Measurements from ENCODE around the gene ERCC8.
"Not testable (repeated sequence)": the region's sequence is repeated elsewhere in the genome, so short reads cannot be mapped to it uniquely, and the experiment has no call there.

The ERCC8 gene

DNA sequence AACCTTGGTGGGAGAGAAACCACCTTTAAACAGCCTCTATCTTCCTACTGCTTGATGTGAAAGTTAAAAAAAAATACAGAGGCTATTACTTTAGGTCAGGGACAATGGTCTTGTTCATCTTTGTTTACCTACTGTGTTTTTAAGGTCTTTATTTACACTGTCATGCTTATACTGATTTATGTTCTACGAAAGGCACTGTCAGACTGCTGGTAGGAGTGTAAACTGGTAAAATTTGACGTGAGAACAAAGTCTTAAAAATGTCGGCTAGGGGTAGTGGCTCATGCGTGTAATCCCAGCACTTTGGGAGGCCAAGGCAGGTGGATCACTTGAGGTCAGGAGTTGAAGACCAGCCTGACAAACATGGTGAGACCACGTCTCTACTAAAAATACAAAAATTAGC is 58.7 kb downstream of the ERCC8 start:
- Histone ChIP-seq H3K4me2 (ENCODE audit: insufficient read depth, low read length) (no peak overlapping the region), H3K79me2 (ENCODE audit: insufficient read depth, low read length) (no peaks in the 10 kb centered on the region), H4K20me1 (ENCODE audit: insufficient read depth, low read length) (no peaks in the 10 kb centered on the region), H3K36me3 (ENCODE audit: insufficient read depth, low read length) (no peaks in the 10 kb centered on the region; the same call in 1 of the 2 replicates), H3K4me1 (ENCODE audit: insufficient read depth, low read length) (no peaks in the 10 kb centered on the region), H3K9ac (ENCODE audit: low read depth, low read length) (no peak overlapping the region), H3K27ac (ENCODE audit: low read length) (no peak overlapping the region), H2AFZ (ENCODE audit: low read depth, low read length) (no peak overlapping the region), H3K4me3 (ENCODE audit: low read depth in 1 of 2, low read length in 2 of 2) (no peak overlapping the region), H3K27me3 (ENCODE audit: insufficient read depth, low read length, poor library complexity) (no peaks in the 10 kb centered on the region), H3K9me3 (ENCODE audit: insufficient read depth, low read length, severe bottlenecking) (no peaks in the 10 kb centered on the region)
- DNase-seq (no peak), ATAC-seq (ENCODE audit: insufficient read depth, low read depth) (no peak)
- TF ChIP-seq, protein P1, sequence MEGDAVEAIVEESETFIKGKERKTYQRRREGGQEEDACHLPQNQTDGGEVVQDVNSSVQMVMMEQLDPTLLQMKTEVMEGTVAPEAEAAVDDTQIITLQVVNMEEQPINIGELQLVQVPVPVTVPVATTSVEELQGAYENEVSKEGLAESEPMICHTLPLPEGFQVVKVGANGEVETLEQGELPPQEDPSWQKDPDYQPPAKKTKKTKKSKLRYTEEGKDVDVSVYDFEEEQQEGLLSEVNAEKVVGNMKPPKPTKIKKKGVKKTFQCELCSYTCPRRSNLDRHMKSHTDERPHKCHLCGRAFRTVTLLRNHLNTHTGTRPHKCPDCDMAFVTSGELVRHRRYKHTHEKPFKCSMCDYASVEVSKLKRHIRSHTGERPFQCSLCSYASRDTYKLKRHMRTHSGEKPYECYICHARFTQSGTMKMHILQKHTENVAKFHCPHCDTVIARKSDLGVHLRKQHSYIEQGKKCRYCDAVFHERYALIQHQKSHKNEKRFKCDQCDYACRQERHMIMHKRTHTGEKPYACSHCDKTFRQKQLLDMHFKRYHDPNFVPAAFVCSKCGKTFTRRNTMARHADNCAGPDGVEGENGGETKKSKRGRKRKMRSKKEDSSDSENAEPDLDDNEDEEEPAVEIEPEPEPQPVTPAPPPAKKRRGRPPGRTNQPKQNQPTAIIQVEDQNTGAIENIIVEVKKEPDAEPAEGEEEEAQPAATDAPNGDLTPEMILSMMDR (IDR thresholded peaks at IDR 0.05; ENCODE audit: borderline replicate concordance, extremely low read depth, low read length, poor library complexity, severe bottlenecking), result no peak
- no peak for TF ChIP-seq EZH2 (IDR thresholded peaks at IDR 0.05; ENCODE audit: borderline replicate concordance, low read depth, low read length, severe bottlenecking)

DNA sequence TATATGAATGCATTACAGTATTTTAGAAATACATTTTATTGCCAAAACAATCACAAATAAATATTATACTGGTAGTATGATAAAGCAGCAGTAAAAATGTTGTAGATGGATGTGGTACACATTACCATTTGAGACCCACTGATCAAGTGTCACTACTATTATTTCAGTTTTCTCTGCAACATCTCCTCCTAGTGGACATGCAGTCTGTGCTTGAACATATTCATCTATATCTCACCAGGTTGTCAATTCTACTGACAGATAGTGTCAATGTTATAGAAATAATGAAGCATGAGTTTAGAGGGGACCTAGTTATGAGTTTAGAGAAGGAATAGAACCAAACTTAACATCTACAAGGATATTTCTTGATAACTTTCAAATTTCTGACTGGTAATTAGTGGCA is 61.6 kb downstream of the ERCC8 start:
- Histone ChIP-seq H3K79me2 (ENCODE audit: insufficient read depth, low read length) (no peaks in the 10 kb centered on the region), H3K4me1 (ENCODE audit: insufficient read depth, low read length) (no peaks in the 10 kb centered on the region), H3K36me3 (ENCODE audit: insufficient read depth, low read length) (no peaks in the 10 kb centered on the region; the same call in 1 of the 2 replicates), H3K9me3 (ENCODE audit: insufficient read depth, low read length, severe bottlenecking) (no peaks in the 10 kb centered on the region), H3K9ac (ENCODE audit: low read depth, low read length) (no peak overlapping the region), H3K4me2 (ENCODE audit: insufficient read depth, low read length) (no peak overlapping the region), H3K27me3 (ENCODE audit: insufficient read depth, low read length, poor library complexity) (no peaks in the 10 kb centered on the region), H3K27ac (ENCODE audit: low read length) (no peak overlapping the region), H3K4me3 (ENCODE audit: low read depth in 1 of 2, low read length in 2 of 2) (no peak overlapping the region), H4K20me1 (ENCODE audit: insufficient read depth, low read length) (no peaks in the 10 kb centered on the region), H2AFZ (ENCODE audit: low read depth, low read length) (no peak overlapping the region)
- DNase-seq (no peak), ATAC-seq (ENCODE audit: insufficient read depth, low read depth) (no peak)
- TF ChIP-seq, protein P1 (IDR thresholded peaks at IDR 0.05; ENCODE audit: borderline replicate concordance, extremely low read depth, low read length, poor library complexity, severe bottlenecking), result peak; percentile 29
- no peak for TF ChIP-seq EZH2 (IDR thresholded peaks at IDR 0.05; ENCODE audit: borderline replicate concordance, low read depth, low read length, severe bottlenecking)

GRCh38 chr5:60872892-60873291 is 72.0 kb downstream of the ERCC8 start:
- Histone ChIP-seq H3K27ac (ENCODE audit: low read length) (no peak overlapping the region), H3K4me1 (ENCODE audit: insufficient read depth, low read length) (no peaks in the 10 kb centered on the region), H4K20me1 (ENCODE audit: insufficient read depth, low read length) (no peaks in the 10 kb centered on the region), H3K9ac (ENCODE audit: low read depth, low read length) (no peak overlapping the region), H3K4me2 (ENCODE audit: insufficient read depth, low read length) (no peak overlapping the region), H2AFZ (ENCODE audit: low read depth, low read length) (no peak overlapping the region), H3K79me2 (ENCODE audit: insufficient read depth, low read length) (no peaks in the 10 kb centered on the region), H3K36me3 (ENCODE audit: insufficient read depth, low read length) (no peaks in the 10 kb centered on the region), H3K27me3 (ENCODE audit: insufficient read depth, low read length, poor library complexity) (no peaks in the 10 kb centered on the region), H3K9me3 (ENCODE audit: insufficient read depth, low read length, severe bottlenecking) (peaks cover 10% of the 10 kb centered on the region), H3K4me3 (ENCODE audit: low read depth in 1 of 2, low read length in 2 of 2) (no peak overlapping the region)
- ATAC-seq (ENCODE audit: insufficient read depth, low read depth), result no peak
- DNase-seq, result no peak
- TF ChIP-seq EZH2 (IDR thresholded peaks at IDR 0.05; ENCODE audit: borderline replicate concordance, low read depth, low read length, severe bottlenecking), result no peak

GRCh38 chr5:60870857-60871256 is 74.0 kb downstream of the ERCC8 start:
- Histone ChIP-seq H3K9ac (ENCODE audit: low read depth, low read length) (no peak overlapping the region), H3K27me3 (ENCODE audit: insufficient read depth, low read length, poor library complexity) (no peaks in the 10 kb centered on the region), H4K20me1 (ENCODE audit: insufficient read depth, low read length) (no peaks in the 10 kb centered on the region), H3K4me2 (ENCODE audit: insufficient read depth, low read length) (no peak overlapping the region), H3K9me3 (ENCODE audit: insufficient read depth, low read length, severe bottlenecking) (peaks cover 10% of the 10 kb centered on the region), H3K27ac (ENCODE audit: low read length) (no peak overlapping the region), H3K36me3 (ENCODE audit: insufficient read depth, low read length) (no peaks in the 10 kb centered on the region), H3K4me1 (ENCODE audit: insufficient read depth, low read length) (no peaks in the 10 kb centered on the region), H3K4me3 (ENCODE audit: low read depth in 1 of 2, low read length in 2 of 2) (no peak overlapping the region), H3K79me2 (ENCODE audit: insufficient read depth, low read length) (no peaks in the 10 kb centered on the region), H2AFZ (ENCODE audit: low read depth, low read length) (no peak overlapping the region)
- no peak for TF ChIP-seq EZH2 (IDR thresholded peaks at IDR 0.05; ENCODE audit: borderline replicate concordance, low read depth, low read length, severe bottlenecking)
- TF ChIP-seq, protein P1 (IDR thresholded peaks at IDR 0.05; ENCODE audit: borderline replicate concordance, extremely low read depth, low read length, poor library complexity, severe bottlenecking), result no peak
- DNase-seq (no peak), ATAC-seq (ENCODE audit: insufficient read depth, low read depth) (no peak)

DNA sequence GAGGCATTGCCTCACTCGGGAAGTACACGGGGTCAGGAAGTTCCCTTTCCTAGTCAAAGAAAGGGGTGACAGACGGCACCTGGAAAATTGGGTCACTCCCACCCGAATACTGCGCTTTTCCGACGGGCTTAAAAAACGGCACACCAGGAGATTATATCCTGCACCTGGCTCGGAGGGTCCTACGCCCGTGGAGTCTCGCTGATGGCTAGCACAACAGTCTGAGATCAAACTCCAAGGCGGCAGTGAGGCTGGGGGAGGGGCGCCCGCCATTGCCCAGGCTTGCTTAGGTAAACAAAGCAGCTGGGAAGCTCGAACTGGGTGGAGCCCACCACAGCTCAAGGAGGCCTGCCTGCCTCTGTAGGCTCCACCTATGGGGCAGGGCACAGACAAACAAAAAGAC is 84.3 kb downstream of the ERCC8 start:
- H3K4me1 ChIP-seq (ENCODE audit: insufficient read depth, low read length); H2AFZ ChIP-seq (ENCODE audit: low read depth, low read length); H3K27ac ChIP-seq (ENCODE audit: low read length); H3K4me3 ChIP-seq (ENCODE audit: low read depth in 1 of 2, low read length in 2 of 2); H4K20me1 ChIP-seq (ENCODE audit: insufficient read depth, low read length); H3K79me2 ChIP-seq (ENCODE audit: insufficient read depth, low read length); H3K36me3 ChIP-seq (ENCODE audit: insufficient read depth, low read length); ATAC-seq (ENCODE audit: insufficient read depth, low read depth); DNase-seq; H3K9me3 ChIP-seq (ENCODE audit: insufficient read depth, low read length, severe bottlenecking); H3K4me2 ChIP-seq (ENCODE audit: insufficient read depth, low read length); H3K9ac ChIP-seq (ENCODE audit: low read depth, low read length); H3K27me3 ChIP-seq (ENCODE audit: insufficient read depth, low read length, poor library complexity): not testable (repeated sequence)

All from DND-41 (cell line).